K562 (cell line): ENCODE measurements around the gene MEX3D. TPM values are rescaled to one million over a fixed set of nuclear protein-coding genes. Genes with fewer than 3 reads are reported as not detected.

Source experiments
- FOXK2 ChIP-seq, 2 experiments: fragments of 450-650 bp; IDR thresholded peaks in 1 of 2; conservative IDR thresholded peaks in 1 of 2; 2 replicates each; pipeline ENCODE4 v1.6.1; 2016; ENCODE audit warnings: low read depth in 2 of 2, mild to moderate bottlenecking in 1 of 2
- KDM2B ChIP-seq: fragments of 250-450 bp; sonication (Bioruptor Pico); IDR thresholded peaks from 2 replicates; pipeline ENCODE4 v1.8.0; 2021; ENCODE audit warnings: mild to moderate bottlenecking, moderate library complexity
- MEIS2 ChIP-seq: fragments of 450-650 bp; IDR thresholded peaks from 2 replicates; pipeline ENCODE4 v1.6.1; 2014; ENCODE audit warnings: mild to moderate bottlenecking; ENCODE audit not compliant: partially characterized antibody
- PRMT5 ChIP-seq: sonication (generic); formaldehyde crosslinking; IDR thresholded peaks from 2 replicates; pipeline ENCODE4 v1.5.0; 2020; ENCODE audit warnings: missing genetic modification reagents
- RFX5 ChIP-seq: IDR thresholded peaks from 2 replicates; pipeline ENCODE4 v1.6.1; 2011; ENCODE audit warnings: low read depth, mild to moderate bottlenecking, improper control_type of control experiment, low read length
- SAP30 ChIP-seq: fragments of 200-600 bp; sonication (generic); IDR thresholded peaks from 2 replicates; pipeline ENCODE4 v1.6.1; 2012; ENCODE audit warnings: borderline replicate concordance, low read depth, mild to moderate bottlenecking, moderate library complexity, low read length, control low read depth, inconsistent platforms; ENCODE audit not compliant: insufficient read depth, poor library complexity, severe bottlenecking
- TCF7 ChIP-seq: sonication (generic); IDR thresholded peaks from 2 replicates; pipeline ENCODE4 v1.6.1; 2016; ENCODE audit warnings: antibody characterized with exemption, borderline replicate concordance
- ZKSCAN3 ChIP-seq: fragments of 250-450 bp; sonication (Bioruptor Pico); IDR thresholded peaks from 2 replicates; pipeline ENCODE4 v1.4.0; 2020
- polyA plus RNA-seq, 8 experiments: library from polyadenylated mRNA; depleted of rRNA in 4 of 8; stranded (reverse) in 5 of 8; unstranded in 3 of 8; fragments of >200 nt; fragmentation: Nextera tagmentation in 2 of 8; fragmentation: Illumina TruSeq in 1 of 8; extraction: Ambion mirVana in 2 of 8; extraction: Trizol in 1 of 8; gene quantifications; 2 replicates each; pipeline versions ENCODE4 v1.2.1 to v1.2.3, GENCODE V29; 2011 to 2014; ENCODE audit warnings: inconsistent platforms in 1 of 8, missing spikeins in 1 of 8
- total RNA-seq, 7 experiments: library from RNA; depleted of rRNA in 6 of 7; stranded (reverse); fragments of >200 nt in 6 of 7; fragmentation: Illumina TruSeq in 2 of 7; extraction: Trizol in 2 of 7; gene quantifications; 2 replicates each; pipeline versions ENCODE4 v1.2.1 to v1.2.3, GENCODE V29; 2011 to 2021; ENCODE audit warnings: low replicate concordance in 1 of 7
- TF ChIP-seq, protein P1 (sequence below): fragments of 450-650 bp; IDR thresholded peaks from 2 replicates; pipeline ENCODE4 v1.6.1; 2016; ENCODE audit warnings: low read depth, mild to moderate bottlenecking, moderate library complexity
- TF ChIP-seq, protein P2 (sequence below), 2 experiments: fragments of 450-650 bp; conservative IDR thresholded peaks; 2 replicates each; pipeline ENCODE4 v1.6.1; 2017; ENCODE audit warnings: mild to moderate bottlenecking in 2 of 2, moderate library complexity in 2 of 2
- TF ChIP-seq, protein P3 (sequence below): fragments of 250-450 bp; sonication (Bioruptor Pico); IDR thresholded peaks from 2 replicates; pipeline ENCODE4 v1.4.0; 2020
- TF ChIP-seq, protein P4 (sequence below): fragments of 450-650 bp; conservative IDR thresholded peaks from 2 replicates; pipeline ENCODE4 v1.6.1; 2016; ENCODE audit warnings: missing genetic modification characterization, low read depth, mild to moderate bottlenecking, control low read depth, missing compliant biosample characterization
- TF ChIP-seq, protein P5 (sequence below): sonication (generic); formaldehyde crosslinking; IDR thresholded peaks from 2 replicates; pipeline ENCODE4 v1.8.1; 2023; ENCODE audit warnings: missing genetic modification reagents, mild to moderate bottlenecking, borderline replicate concordance
- TF ChIP-seq, protein P6 (sequence below): fragments of 250-450 bp; sonication (Bioruptor Pico); IDR thresholded peaks from 2 replicates; pipeline ENCODE4 v1.8.0; 2021; ENCODE audit warnings: mild to moderate bottlenecking, moderate library complexity

Gene MEX3D
- total and polyA plus RNA-seq, 9 of the 15 experiments (the other 6 are each of a cell fraction or from before 2014, with no cell fraction given) = 1.7 to 39.3 (median 5.7) TPM

DNA sequence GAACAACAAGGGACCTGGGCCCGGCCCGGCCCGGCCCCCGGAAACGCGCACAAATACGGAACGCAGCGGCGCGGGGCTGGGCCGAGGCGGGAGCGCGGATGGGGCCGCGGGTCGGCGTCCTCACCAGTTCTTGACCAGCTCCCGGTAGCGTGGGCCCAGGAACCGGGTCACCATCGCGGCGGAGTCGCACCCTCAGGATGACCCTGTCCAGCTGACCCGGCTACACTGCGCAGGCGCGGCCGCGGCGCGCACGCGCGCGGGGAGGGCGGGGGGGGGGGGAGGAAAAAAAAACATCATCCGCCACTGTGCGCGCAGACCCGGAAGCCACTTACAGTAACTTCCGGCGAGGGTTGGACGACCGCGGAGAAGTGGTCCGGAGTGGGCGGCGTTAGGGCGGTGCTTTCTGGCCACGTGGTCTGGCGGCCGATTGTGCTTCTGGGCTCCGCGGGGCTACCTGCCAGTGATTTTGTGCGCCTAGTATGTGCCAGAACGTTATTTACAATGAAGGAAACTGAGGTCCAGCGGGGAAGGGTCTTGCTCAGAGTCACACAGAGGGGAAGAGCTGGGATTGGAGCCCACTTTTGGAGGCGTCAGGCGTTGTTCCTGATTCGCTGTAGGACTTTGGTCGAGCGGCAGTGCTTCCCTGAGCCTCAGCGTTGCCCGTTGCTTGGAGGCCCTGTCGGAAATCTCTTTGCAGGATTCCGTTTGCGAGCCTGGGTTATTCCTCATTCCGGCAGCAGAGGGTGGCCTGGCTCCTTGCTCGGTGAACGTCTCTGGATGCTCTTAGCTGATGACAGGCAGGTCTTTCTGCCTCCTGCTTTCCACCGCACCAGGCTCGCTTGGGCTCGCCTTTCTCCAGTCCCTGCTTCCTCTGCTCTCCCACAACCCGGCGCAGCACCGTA, 37.4 kb upstream of the MEX3D start, which contains the start of gene UQCR11 (continued):
- TF ChIP-seq, protein P1, sequence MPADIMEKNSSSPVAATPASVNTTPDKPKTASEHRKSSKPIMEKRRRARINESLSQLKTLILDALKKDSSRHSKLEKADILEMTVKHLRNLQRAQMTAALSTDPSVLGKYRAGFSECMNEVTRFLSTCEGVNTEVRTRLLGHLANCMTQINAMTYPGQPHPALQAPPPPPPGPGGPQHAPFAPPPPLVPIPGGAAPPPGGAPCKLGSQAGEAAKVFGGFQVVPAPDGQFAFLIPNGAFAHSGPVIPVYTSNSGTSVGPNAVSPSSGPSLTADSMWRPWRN = no peak
- TF ChIP-seq, protein P2, sequence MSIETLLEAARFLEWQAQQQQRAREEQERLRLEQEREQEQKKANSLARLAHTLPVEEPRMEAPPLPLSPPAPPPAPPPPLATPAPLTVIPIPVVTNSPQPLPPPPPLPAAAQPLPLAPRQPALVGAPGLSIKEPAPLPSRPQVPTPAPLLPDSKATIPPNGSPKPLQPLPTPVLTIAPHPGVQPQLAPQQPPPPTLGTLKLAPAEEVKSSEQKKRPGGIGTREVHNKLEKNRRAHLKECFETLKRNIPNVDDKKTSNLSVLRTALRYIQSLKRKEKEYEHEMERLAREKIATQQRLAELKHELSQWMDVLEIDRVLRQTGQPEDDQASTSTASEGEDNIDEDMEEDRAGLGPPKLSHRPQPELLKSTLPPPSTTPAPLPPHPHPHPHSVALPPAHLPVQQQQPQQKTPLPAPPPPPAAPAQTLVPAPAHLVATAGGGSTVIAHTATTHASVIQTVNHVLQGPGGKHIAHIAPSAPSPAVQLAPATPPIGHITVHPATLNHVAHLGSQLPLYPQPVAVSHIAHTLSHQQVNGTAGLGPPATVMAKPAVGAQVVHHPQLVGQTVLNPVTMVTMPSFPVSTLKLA (conservative IDR thresholded peaks at IDR 0.05) = peak; percentile 97 to 98
- TF ChIP-seq, protein P3, sequence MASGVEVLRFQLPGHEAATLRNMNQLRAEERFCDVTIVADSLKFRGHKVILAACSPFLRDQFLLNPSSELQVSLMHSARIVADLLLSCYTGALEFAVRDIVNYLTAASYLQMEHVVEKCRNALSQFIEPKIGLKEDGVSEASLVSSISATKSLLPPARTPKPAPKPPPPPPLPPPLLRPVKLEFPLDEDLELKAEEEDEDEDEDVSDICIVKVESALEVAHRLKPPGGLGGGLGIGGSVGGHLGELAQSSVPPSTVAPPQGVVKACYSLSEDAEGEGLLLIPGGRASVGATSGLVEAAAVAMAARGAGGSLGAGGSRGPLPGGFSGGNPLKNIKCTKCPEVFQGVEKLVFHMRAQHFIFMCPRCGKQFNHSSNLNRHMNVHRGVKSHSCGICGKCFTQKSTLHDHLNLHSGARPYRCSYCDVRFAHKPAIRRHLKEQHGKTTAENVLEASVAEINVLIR (CRISPR knock-in tag) = no peak
- no peak for TF ChIP-seq PRMT5 (CRISPR knock-in tag)
- TF ChIP-seq, protein P4, sequence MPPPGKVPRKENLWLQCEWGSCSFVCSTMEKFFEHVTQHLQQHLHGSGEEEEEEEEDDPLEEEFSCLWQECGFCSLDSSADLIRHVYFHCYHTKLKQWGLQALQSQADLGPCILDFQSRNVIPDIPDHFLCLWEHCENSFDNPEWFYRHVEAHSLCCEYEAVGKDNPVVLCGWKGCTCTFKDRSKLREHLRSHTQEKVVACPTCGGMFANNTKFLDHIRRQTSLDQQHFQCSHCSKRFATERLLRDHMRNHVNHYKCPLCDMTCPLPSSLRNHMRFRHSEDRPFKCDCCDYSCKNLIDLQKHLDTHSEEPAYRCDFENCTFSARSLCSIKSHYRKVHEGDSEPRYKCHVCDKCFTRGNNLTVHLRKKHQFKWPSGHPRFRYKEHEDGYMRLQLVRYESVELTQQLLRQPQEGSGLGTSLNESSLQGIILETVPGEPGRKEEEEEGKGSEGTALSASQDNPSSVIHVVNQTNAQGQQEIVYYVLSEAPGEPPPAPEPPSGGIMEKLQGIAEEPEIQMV (tag) = no peak
- peak; percentile 32 to 40; a peak in 2 of 4 replicates for TF ChIP-seq FOXK2 (conservative IDR thresholded peaks at IDR 0.05 in 1 of 2, IDR thresholded peaks at IDR 0.05 in 1 of 2; ENCODE audit: low read depth in 2 of 2)
- peak; percentile 85 for TF ChIP-seq MEIS2
- no peak for TF ChIP-seq KDM2B (CRISPR knock-in tag)
- peak; percentile 89 for TF ChIP-seq SAP30
- TF ChIP-seq TCF7 = no peak
- TF ChIP-seq, protein P5, sequence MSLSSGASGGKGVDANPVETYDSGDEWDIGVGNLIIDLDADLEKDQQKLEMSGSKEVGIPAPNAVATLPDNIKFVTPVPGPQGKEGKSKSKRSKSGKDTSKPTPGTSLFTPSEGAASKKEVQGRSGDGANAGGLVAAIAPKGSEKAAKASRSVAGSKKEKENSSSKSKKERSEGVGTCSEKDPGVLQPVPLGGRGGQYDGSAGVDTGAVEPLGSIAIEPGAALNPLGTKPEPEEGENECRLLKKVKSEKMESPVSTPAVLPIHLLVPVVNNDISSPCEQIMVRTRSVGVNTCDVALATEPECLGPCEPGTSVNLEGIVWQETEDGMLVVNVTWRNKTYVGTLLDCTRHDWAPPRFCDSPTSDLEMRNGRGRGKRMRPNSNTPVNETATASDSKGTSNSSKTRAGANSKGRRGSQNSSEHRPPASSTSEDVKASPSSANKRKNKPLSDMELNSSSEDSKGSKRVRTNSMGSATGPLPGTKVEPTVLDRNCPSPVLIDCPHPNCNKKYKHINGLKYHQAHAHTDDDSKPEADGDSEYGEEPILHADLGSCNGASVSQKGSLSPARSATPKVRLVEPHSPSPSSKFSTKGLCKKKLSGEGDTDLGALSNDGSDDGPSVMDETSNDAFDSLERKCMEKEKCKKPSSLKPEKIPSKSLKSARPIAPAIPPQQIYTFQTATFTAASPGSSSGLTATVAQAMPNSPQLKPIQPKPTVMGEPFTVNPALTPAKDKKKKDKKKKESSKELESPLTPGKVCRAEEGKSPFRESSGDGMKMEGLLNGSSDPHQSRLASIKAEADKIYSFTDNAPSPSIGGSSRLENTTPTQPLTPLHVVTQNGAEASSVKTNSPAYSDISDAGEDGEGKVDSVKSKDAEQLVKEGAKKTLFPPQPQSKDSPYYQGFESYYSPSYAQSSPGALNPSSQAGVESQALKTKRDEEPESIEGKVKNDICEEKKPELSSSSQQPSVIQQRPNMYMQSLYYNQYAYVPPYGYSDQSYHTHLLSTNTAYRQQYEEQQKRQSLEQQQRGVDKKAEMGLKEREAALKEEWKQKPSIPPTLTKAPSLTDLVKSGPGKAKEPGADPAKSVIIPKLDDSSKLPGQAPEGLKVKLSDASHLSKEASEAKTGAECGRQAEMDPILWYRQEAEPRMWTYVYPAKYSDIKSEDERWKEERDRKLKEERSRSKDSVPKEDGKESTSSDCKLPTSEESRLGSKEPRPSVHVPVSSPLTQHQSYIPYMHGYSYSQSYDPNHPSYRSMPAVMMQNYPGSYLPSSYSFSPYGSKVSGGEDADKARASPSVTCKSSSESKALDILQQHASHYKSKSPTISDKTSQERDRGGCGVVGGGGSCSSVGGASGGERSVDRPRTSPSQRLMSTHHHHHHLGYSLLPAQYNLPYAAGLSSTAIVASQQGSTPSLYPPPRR (CRISPR knock-in tag) = no peak
- TF ChIP-seq, protein P6, sequence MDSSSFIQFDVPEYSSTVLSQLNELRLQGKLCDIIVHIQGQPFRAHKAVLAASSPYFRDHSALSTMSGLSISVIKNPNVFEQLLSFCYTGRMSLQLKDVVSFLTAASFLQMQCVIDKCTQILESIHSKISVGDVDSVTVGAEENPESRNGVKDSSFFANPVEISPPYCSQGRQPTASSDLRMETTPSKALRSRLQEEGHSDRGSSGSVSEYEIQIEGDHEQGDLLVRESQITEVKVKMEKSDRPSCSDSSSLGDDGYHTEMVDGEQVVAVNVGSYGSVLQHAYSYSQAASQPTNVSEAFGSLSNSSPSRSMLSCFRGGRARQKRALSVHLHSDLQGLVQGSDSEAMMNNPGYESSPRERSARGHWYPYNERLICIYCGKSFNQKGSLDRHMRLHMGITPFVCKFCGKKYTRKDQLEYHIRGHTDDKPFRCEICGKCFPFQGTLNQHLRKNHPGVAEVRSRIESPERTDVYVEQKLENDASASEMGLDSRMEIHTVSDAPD (CRISPR knock-in tag) = no peak
- TF ChIP-seq ZKSCAN3 = no peak
- no peak for TF ChIP-seq RFX5
